Fibroblast of skin of right quadriceps (primary cell): Measurements from ENCODE around the gene TMED9.
"Not testable (repeated sequence)": the region's sequence is repeated elsewhere in the genome, so short reads cannot be mapped to it uniquely, and the experiment has no call there.

Experiments used
- DNase-seq: peaks from one replicate; pipeline ENCODE4 v3.0.0-alpha.2; 2013

Gene TMED9

DNA sequence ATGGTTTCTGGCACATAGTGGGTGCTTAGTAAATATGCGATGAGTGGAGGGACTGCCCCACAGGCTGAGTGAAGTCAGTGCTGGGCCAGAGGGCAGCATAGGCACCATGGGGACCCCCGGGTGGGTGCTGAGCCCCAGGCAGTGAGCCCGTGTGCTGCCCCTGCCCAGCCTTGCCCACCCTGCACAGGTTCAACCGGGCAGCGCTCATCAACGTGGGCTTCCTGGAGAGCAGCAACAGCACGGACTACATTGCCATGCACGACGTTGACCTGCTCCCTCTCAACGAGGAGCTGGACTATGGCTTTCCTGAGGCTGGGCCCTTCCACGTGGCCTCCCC, 15.1 kb downstream of the TMED9 start:
- no peak for DNase-seq

DNA sequence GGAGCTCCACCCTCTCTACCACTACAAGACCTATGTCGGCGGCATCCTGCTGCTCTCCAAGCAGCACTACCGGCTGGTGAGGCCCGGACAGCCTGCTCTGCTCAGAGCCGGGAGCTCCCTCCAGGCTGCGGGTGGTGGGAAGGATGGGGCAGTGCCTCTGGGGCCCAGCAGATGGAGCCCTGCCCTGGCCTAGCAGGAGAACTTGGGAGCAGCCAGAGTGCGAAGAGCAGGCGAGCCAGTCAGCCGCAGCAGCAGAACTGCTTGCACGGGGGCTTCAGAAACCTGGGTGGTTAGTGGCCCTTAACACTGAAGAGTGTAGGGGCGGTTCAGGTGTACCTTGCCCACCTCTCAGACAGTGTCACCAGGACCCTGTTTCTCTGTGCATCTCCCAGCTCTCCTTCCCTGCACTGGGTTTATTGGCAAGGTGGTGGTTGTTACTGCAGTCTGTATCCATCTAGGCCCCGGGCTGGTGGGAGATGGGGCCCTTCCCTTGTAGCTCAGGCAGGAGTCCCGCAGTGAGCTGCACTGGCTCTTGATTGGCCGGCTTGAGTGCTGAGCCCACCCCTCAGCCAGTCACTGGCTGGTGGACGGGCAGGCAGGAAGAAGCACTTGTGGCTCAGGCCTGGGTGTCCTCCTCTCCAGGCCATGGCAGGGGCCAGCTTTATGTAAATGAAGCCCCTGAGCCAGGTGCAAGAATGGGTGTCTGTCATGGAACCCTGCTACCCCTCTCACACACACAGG, 15.6 kb downstream of the TMED9 start:
- DNase-seq = peak; percentile 76

DNA sequence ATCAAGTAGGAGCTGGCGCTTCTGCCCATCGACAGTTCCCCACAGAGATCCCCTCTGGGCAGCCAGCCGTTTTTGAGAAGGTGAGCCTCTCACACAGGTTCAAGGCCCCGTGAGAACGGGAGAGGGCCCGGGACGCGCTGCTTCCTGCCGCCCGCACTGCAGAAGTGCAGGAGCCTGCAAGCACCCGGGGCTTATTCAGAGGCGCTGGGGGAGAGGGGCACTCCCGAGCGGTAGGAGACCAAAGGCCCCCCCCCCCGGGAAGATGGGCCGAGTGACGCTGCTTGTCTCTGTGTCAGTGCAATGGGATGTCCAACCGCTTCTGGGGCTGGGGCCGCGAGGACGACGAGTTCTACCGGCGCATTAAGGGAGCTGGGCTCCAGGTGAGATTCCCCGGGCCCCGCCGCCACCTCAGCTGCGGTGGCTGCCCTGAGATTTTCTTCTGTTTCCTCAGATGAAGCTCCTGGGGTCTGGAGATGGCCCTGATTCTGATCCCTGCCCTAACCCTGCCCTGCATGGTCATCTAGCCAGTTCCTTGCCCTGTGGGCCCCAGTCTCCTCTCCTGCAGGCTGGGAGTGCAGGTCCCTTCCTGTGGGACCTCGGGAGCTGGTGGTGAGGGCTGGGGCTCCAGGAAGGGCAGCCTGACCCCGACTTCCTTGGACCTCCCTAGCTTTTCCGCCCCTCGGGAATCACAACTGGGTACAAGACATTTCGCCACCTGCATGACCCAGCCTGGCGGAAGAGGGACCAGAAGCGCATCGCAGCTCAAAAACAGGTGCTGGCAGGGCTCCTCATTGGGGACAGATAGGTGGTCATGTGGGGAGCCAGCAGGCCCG, 16.5 kb downstream of the TMED9 start:
- DNase-seq = no peak

DNA sequence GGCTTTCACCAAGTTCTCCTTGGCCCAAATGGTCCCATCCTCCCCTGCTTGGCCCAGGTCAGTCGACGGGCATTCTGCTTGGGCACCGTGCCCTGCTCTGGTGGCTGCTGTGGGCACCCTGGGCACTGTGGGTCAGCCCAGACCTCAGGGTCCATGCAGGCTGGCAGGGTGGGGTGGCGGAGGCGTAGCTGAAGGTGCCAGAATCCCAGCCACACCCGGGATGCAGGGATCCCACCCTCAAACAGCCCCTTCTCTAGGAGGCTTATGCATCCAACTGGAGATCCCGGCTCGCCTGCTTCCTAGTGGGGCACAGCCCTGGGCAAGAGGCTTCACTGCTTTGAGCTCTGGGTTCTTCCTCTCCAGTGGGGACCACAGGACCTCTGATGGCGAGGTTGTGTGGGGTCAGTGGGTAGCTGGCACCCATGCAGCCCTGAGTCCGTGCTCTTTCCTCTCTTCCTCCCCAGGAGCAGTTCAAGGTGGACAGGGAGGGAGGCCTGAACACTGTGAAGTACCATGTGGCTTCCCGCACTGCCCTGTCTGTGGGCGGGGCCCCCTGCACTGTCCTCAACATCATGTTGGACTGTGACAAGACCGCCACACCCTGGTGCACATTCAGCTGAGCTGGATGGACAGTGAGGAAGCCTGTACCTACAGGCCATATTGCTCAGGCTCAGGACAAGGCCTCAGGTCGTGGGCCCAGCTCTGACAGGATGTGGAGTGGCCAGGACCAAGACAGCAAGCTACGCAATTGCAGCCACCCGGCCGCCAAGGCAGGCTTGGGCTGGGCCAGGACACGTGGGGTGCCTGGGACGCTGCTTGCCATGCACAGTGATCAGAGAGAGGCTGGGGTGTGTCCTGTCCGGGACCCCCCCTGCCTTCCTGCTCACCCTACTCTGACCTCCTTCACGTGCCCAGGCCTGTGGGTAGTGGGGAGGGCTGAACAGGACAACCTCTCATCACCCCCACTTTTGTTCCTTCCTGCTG, 17.4 kb downstream of the TMED9 start:
- DNase-seq = no peak

DNA sequence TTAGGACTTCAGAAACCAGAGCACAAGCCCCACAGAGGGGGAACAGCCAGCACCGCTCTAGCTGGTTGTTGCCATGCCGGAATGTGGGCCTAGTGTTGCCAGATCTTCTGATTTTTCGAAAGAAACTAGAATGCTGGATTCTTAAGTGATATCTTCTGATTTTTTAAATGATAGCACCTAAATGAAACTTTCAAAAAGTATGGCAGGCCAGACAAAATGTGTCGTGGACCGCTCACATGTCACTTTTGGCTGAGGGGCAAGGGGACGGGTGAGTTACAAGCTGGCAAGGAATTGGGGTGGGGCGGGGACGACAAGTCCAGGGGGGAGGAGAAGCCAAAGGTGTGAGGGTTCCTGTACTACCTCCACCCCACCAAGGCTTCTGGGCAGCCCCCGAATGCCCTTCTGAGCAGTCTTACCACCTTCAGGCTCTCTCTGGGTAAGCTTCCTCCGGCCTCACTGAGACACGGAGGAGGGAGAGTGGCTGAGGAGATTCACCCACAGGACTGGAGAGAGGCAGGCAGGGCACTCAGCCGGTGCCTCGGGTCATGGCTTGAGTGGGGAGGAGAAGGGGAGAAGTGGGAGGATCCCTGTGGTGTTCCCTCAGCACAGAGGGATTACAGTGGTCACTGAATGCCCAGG, 18.2 kb downstream of the TMED9 start:
- DNase-seq = no peak

DNA sequence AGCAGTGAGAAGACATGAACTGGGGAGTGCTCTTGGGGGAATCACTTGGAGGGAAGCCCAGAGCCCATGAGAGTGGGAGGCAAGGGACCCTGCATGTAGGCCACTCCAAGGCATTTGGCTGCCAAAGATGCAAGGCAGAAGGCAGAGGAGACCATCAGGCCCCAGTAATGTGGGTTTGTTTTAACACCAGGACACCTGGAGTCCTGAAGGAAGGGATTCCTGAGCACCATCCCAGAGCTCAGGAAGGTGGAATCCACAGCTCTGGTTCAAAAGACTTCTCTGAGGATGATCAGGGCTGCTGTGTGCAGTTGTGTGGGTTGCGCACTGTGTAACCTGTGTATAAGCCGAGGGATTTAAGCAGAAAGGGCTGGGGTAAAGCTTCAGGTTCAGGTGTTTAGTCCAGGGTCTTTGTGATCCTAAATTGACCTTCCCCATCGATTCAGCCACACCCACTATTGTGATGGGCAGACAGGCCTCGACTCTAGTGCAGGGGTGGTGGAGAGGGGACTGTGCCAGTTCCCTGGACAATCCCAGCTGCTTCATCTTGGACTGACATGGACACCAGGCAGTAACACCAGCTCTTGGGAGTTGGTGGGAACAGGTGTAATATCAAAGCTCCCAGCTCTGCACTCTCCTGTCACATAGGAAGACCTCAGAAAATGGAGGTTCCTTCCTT, 18.9 kb downstream of the TMED9 start:
- DNase-seq = no peak

DNA sequence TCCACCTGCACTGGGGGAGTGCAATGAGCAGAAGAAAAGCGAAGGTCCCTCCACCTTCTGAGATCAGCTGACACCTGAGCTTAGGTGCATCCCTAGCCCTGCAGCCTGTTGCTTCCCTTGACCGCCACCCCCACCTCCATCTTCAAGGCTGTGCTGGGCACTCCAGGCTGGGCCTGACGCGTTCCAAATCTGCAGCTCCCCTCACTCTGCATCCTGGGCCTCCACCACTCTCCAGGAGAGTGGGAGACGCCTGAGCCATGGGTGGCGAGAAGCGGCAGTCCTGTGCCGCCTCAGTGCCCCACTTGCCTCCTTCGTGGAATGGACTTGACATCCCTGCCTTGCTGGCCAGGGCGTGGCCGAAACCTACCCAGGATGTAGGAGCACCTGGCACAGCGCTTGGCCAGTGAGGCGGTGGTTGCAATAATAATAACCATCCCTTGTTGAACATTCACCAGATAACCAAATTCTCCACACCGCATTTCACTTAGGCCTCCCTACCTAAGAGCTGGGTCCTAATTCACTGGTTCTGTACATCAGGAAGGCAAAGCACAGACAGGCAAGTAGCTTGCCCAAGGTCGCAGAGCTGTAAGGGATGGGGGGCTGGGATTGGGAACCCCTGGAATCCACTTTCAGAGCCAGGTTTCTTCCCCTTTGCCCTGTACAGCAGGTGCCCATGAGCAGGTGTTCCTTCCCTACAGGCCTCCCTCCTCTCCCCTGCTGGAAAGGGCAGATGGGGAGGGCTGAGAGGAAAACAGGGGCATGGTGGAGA, 19.6 kb downstream of the TMED9 start:
- DNase-seq = no peak

DNA sequence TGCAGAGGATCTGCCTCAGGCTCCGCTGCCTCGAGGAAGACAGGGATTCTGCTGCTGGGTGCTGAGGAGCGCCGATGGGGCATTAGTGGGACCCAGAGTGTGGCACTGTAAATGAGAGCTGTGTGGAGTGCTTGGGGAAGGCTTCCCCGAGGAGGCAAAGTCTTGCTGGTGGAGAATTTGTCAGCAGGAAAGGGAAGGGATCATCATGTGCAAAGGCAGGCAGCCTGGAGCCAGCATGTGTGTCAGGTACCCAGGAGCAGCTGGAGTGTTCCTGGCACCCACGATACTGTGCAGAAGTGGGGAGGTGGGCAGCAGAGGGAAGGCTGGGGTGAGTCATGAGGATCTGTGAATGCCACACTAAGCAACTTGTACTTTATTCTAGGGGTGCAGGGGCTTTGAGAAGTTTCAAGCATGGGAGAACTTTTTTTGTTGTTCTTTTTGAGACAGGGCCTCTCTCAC, 20.2 kb downstream of the TMED9 start:
- no peak for DNase-seq

DNA sequence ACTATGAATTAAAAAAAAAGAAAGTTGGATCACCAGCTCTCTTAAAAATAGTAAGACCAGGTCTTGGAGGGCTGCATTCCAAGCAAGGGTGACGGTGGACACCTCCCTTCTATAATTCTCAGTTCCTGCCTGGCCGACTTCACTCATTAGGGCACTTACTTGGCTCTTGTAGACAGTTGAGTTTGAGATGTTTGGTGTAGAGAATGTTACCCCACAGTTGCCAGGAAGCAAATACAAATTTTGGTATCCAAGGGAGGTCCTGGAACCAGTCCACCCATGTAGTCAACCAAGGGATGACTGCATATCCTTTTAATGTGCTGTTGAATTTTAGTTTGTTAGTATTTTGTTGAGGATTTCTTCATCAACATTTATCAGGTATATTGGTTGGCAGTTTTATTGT, 28.6 kb downstream of the TMED9 start:
- DNase-seq = no peak

DNA sequence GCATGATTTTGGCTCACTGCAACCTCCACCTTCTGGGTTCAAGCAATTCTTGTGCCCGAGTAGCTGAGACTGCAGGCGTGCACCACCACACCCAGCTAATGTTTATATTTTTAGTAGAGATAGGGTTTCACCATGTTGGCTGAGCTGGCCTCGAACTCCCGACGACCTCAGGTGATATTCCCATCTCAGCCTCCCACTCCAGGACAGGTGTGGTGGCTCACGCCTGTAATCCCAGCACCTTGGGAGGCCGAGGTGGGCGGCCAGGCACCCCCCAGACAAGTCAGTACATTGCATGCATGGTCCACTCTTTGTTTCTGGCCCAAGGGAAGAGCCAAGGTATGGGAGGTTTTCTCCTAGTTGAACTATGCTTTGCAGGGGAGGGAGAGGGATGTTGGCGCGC, 32.2 kb downstream of the TMED9 start:
- DNase-seq = not testable (repeated sequence)

DNA sequence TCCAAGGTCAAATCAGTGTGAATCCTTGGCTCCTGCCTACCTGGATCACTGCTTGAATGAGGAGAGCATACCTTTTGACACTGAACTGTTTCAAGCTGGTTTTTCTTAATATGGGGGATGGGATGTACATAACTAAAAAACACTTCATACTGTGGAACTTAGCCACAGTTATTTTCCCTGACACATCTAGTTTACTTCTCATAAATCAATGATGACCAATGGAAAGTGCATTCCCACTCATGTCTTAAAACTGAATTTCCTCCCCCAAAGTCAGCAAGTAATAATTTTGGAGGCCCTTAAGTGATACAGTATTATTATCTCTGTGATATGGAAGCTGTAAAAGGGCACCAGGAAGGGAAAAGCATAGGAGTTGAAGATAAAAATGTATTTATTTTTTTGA, 38.2 kb downstream of the TMED9 start:
- DNase-seq = peak; percentile 33

DNA sequence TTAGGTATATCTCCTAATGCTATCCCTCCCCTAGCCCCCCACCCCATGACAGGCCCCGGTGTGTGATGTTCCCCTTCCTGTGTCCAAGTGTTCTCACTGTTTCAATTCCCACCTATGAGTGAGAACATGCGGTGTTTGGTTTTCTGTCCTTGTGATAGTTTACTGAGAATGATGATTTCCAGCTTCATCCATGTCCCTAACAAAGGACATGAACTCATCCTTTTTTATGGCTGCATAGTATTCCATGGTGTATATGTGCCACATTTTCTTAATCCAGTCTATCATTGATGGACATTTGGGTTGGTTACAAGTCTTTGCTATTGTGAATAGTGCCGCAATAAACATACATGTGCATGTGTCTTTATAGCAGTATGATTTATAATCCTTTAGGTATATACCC, 42.9 kb downstream of the TMED9 start:
- not testable (repeated sequence) for DNase-seq

DNA sequence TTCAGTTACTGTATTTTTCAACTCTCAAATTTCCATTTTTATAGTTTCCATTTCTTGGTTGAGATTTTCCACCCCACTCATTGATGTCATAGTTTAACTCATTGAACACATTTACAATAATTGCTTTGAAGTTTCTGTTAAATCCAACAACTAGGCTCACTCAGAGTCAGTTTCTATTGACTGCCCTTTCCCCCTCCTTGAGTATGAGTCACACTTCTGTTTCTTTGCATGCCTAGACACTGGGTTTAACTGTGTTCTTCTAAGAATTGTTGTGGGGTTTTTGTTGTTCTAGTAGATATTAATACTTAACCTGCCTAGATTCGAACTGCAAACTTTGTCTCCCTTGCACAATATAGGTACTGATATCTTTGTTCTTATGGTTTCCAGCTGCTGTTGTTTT, 53.5 kb downstream of the TMED9 start:
- not testable (repeated sequence) for DNase-seq
